Coronary artery (tissue), 2 donors: ENCODE measurements around the gene SMARCD3.

Source experiments
- DNase-seq: peaks from one replicate; pipeline ENCODE4 v3.0.0-alpha.2; 2017; ENCODE audit warnings: low spot score
- H3K27ac ChIP-seq, 2 donors: fragments of 200-600 bp; sonication (generic); one replicate each; pipeline ENCODE4 v1.5.1; 2016 to 2019
- H3K4me3 ChIP-seq: fragments of 200-600 bp; sonication (generic); 2 replicates; pipeline ENCODE4 v1.5.1; 2016; ENCODE audit warnings: mild to moderate bottlenecking, moderate library complexity
- CTCF ChIP-seq: fragments of 200-600 bp; sonication (generic); IDR thresholded peaks from one replicate; pipeline ENCODE4 v1.5.1; 2019; ENCODE audit warnings: antibody characterized with exemption

The SMARCD3 gene

DNA sequence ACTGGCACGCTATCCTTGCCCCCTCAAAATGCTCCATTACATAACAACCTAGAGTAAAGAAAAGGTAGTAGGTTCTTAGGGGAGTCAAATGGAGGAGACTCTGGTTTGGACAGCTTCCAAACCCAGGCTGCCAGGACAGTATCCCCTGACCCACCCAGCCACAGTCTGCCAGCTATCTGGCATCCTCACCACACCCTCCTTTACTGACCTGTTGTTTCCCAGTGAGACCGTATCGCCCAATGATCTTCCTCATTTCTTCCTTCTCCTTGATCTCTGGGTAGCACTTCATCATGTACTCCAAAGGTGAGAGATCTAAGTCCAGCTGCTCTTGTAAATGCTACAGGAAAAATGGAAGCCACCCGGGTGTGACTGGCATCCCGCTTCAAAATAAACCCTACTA, 33.1 kb downstream of the SMARCD3 start:
- no peak overlapping the region for H3K4me3 ChIP-seq
- H3K27ac ChIP-seq: no peak overlapping the region
- TF ChIP-seq CTCF: no peak
- DNase-seq: no peak

GRCh38 chr7:151213826-151214225, 34.7 kb downstream of the SMARCD3 start:
- Histone ChIP-seq H3K4me3 (no peak overlapping the region), H3K27ac (no peak overlapping the region)
- no peak for DNase-seq
- TF ChIP-seq CTCF: no peak

- Histone ChIP-seq H3K4me3 (no peak overlapping the region), H3K27ac (no peak overlapping the region)
- DNase-seq: no peak
- TF ChIP-seq CTCF: no peak
Measured at GRCh38 chr7:151212626-151213025, 35.9 kb downstream of the SMARCD3 start.

DNA sequence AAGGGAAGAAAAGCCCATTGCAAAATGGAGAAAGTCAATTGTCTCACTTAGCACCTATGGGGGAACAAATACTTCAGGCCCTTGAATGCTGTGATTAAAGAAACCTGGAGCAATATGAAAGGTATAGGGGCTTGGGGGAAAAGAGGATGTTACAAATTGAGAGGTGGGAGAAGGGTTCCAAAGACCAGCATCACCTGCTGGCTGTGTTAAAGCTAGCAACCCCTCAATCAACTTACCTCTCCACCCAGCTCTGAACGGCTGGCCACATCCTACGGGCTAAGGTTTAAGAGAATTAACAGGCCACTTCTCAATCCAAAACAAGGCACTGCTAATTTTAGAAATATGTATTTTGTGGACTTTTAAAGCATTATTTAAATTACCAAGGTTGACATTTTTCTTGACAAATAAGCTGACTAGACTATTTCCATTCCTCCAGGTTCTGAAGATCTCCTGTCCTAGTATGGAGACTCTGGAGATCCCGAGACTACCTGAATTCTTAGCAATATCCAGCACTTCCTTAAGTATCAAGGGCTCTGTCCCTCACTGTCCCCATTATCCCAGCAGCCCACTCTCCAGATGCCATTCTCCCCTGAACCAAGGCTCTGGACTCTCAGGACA, 37.2 kb downstream of the SMARCD3 start:
- Histone ChIP-seq H3K4me3 (no peak overlapping the region), H3K27ac (no peak overlapping the region)
- DNase-seq: no peak
- TF ChIP-seq CTCF: no peak

- no peak for TF ChIP-seq CTCF
- no peak within 1 kb of the TSS for H3K4me3 ChIP-seq
- no peak for DNase-seq
- H3K27ac ChIP-seq: no peak within 1 kb of the TSS
Measured at GRCh38 chr7:151210087-151210854, 38.2 kb downstream of the SMARCD3 start, which contains the start of gene H2BK1. Gene H2BK1 (minus strand): TSS chr7:151210488. CDS start chr7:151210318, 170 bp downstream.

DNA sequence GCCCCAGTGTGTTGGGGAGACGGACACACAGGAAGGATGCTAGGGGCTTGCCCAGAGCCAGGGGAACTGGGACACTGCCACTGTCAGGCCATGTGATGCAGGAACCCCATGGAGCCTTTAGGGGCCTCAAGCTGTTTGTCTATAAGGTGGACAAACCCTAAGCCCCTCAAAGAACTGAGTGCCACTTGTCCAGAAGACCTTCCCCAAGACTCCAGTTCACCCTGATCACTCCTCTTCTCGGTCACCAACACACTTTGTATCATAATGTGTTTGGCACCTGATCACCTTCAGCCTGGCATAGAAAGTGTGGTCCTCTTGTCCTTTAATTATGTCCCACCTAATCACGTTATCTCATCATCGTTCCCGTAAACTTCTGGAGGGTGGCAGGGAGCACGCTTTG, 38.9 kb downstream of the SMARCD3 start:
- TF ChIP-seq CTCF: no peak
- Histone ChIP-seq H3K27ac (no peak overlapping the region), H3K4me3 (no peak overlapping the region)
- DNase-seq: no peak

GRCh38 chr7:151208253-151208862, 40.1 kb downstream of the SMARCD3 start:
- no peak for DNase-seq
- Histone ChIP-seq H3K4me3 (no peak overlapping the region), H3K27ac (no peak overlapping the region)
- no peak for TF ChIP-seq CTCF
